ENCODE results near the gene RAB28.

RAB28 gene

DNA sequence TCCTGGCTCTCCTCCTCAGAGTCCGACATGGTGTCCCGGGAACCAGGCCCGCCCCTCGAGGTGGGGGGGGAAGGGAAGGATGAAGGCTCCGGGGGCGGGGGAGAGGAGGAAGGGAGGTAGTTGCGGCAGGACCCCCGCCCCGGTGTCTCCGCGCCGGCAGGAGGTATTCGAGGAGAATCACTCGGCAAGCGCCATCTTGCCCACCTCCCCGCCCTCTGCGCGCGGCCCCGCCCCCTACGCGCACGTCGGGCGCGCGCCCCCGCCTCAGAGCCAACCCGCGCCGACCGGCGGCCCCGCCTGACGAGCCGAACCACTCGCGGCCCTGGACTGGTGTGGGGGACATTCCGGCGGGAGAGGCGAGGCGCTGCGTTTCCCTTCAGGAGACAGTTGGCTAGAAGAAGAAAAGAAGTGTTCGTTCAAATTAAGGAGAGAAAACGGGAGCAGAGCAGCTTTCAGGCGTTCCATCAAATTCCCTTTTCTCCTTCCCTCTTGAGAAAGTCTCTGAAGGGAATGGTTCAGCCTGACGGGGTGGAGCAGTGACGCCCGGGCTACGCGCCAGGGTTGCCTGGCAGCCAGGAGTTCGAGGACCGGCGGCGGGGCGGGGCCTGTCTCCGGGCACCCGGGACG lies at the start of gene RAB28:
Gene RAB28 (minus strand): TSS at position 219 of the 627 bp plus-strand sequence.
- peak; percentile 68 to 100 (median 95) for DNase-seq

DNA sequence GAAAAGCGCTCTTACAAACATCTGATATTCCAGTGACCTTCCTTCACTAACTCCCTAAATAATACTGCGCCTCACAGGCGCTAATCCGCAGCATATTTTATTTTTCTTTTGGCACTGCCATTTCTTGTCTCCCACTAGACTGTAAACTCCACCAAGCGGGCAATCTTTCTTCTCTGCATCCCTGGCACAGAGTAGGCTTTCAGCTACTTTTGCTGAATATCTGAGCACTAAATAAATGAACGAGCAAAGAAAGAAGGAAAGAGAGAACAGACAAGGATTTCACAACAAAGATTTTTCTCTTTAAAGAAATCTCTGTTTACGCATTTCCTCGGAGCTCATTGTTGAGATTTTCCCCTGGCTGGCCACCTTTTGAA lies 47.5 kb upstream of the RAB28 start:
- no peak for DNase-seq

DNA sequence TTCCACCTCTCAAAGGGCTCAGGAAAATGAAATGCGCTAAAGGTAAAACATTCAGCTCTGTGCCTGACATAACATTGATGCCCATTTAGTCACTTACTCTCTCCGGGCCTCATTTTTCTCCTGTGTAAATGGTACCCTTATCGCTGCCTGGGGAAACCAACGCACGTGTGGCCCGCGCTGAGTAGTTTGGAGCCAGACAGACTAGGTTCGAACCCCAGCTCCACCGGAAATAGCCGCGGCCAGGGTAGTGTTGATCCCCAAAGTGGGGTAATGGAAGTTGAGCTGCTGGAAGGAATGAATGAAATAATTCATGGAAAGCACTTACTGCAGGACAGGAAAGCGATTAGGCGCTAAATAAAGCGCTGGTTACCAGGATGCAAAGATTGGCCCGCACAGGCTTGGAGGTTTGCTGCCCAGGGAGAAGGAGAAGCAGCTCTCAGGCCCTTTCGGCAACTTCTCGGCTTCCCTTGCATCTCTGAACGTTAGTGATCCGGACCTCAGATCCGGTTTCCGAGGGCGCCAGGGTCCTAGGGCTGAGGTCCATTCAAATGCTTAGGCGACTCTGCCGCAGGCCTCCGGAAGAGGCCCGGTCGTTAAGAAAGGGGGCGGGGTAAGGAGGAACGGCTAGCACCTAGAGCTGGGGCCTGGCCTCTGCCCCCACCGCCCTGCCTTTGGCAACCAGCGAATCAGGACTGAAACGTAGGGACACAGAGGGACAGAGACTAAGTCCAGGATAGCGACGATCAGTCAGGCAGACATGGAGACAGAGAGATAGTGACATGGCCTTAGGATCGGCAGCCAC lies 46.9 kb upstream of the RAB28 start:
- DNase-seq = no peak

DNA sequence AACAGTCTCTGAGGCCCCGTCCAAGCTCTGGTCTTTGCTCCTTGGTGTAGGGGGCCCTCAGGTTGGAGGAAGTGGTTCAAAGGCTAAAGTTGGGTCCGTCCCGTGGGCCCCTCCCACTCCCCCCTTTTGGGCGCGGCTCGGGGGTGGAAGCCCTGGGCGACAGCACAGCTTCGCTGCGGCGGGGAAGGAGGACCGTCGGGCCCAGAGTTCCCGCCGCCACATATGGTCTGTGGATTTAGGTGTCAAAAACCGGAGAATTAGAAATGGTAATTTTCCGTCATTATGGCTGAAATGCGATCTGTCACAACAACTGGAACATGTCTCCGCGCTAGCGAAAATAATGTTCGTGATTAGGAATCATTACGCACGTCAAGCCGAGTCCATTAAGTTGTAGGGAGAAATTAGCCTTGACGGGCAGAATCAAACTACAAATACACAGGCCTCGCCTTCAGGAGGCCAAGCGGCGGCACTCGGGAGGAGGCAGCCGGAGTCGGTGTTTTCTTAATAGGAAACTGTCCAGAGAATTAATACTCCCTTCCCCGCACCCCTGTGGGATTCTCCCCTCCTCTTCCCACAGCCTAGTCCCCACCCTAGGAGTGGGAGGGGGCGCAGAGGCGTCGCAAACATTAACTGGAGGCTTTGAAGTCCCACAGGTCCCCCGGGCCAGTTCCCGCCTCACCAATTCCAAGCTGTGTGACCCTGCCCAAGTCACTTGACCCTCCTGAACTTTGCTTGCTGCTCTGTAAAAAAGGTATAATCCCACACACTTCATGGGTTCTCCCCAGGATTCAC lies 45.2 kb upstream of the RAB28 start:
- no peak for DNase-seq

DNA sequence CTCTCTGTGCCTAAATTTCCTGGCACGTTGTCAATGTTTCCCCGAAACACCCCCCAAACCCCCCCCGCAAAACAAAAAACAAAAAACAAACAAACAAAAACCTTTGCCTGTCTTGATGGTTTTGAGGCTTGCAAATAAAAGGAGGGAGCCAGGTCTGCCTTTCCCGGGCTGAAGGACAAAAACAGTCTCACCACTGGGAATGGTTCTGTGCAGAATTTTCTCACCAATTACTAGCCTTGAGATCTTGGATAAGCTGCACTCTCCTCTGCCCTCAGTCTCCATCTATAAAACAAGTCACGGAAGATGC lies 44.6 kb upstream of the RAB28 start:
- DNase-seq = no peak

DNA sequence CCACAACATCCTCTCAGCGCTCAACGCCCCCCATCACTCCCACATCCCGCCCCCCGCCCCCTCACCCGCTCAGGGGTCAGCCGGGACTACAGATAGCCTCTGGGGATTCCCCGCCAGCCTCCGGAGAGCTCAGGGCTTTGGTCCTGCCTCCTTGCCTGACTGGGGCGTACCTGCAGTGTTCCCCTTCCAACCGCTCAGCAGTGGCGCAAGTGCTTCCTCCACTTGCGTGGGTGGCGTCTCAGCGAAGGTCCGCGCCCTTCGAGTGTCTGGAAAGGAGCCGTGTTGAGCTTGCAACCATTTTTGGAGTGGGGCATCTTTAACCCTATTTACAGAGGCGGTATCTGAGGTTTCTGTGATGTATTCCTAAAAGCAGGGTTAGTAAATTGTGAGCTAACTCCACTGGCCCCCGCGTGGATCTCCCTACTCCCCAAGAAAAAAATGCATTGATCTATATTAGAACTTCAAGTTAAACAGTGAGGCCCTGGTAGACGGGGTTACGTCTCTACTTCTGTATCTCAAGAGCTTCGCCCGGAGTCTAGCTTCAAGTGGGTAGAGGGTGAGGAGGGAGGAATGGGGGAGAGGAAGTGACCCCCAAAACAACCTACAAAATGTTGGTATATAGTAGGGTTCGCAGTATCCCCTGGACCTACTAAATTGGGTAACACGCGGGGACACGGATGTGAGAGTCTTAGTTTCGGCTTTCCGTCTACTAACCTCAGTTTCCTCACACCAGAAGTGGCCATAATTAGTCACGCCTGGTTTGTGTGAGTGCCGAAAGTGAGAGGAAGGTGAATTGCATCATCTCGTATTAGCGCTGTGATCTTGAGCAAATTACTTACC lies 44.1 kb upstream of the RAB28 start:
- no peak for DNase-seq

DNA sequence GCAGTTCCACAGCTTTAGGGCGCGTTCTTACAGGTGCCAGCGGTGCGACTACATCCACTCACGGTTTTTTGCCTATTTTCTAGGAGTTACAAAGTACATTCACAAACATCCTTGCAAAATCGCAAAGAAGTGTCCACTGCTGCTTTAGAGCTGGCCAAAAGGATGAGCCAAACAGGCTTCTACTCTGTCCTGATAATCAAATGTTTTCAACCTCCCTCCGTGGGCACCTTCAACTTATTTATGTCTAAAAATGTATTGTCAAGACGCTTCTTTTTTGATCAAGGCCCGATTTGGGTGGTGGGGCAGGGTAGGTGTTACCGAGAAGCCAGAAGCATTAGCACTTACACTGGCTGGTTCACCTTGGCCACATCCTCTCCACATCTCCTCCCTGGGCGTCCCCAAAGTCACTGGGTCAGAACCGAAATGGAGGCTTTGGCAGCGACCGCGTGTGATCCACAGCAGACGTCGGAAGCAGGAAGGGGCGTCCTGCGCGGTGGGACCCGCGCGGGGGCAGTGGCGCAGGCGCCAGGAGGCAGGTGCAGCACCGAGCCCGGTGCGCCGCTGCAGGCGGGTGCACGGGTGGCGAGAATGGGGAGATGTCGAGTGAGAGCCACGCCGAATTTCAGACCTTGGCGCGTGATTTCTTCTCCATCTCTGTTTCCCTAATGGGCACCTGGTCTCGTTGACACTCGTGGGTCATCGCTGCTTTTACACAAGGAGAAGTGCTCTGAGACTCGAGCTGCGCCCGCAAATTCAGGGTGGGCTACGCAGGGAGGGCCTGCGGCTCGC lies 43.2 kb upstream of the RAB28 start:
- no peak for DNase-seq

DNA sequence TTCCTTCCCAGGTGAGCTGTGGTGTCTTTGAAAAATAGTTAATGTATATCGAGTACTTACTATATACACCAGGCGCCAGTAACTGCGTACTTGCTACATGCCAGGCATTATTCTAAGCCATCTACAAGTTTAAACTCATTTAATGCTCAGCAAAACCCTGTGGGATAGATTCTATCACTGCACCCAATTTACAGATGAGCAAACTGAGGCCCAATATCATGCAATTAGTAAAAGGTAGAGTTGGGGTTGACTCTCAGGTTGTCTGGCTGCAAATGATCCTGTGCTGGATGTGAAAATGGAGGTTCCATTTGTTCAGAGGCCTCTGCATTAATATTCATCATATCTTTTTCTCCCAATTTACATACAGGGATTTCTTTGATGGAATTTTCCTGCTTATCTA lies 42.5 kb upstream of the RAB28 start:
- no peak for DNase-seq

DNA sequence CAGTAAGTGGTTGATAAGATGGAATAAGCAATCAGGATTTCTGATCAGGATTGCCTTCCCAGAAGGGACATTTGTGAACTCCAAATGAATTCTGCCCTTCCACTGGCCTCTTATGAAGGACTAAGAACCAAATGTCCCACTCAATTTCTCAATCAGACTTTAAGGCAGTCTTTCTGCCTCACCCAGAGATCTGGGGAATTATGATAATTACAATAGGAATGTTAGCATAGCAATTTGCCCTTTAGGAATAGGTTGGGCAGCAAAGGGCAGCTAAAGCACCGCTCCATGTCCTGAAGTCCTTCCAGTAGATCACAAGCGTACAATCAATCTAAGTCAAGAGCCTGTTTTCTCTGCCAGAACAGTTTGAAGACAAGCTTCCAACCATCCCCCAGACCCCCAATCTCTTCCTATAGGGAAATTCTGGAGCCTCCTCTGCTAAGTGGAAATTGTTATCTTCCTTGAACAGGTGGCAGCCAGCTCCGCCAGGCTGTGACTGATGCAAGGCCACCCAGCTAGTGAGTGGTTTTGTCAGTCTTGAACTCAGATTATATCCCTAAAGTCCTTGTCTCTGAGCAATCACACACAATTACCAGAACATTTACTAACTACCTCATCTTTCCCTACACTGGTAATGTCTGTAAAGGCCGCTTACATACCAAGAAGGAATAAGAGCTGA lies 41.6 kb upstream of the RAB28 start:
- no peak for DNase-seq

DNA sequence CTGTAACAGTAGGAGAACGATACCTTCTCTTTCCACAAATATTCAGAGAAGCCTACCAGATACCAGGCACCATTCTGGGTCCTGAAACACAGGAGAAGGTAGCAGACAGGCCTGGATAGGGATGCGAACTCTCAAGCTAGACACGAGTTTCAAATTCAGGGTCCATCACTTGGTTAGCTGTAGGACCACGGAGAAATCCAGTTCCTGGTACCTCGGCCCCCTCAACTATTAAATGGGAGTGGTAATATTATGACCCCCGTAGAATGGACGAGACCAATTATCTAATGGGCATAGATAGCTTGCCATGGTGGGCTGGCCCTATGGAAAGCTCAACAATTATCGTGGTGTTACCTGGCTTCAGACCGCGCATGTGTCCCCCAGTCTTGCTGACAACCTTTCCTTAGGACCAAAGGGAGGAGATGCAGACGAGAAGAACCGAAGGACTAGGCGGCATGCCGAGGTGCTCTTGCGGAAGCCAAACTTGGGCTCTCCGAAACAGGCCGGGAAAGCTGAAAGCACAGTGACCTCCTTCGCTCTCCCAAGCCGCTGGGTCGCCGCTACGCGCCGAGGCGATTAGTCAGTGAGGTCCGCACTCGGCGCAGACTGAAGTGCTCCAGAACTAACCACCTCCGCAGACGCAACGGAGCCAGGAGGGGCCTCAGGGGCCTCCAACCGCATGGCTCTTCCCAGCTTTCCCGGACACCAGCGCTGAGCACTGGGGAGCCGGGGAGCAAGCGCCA lies 40.5 kb upstream of the RAB28 start:
- no peak for DNase-seq

DNA sequence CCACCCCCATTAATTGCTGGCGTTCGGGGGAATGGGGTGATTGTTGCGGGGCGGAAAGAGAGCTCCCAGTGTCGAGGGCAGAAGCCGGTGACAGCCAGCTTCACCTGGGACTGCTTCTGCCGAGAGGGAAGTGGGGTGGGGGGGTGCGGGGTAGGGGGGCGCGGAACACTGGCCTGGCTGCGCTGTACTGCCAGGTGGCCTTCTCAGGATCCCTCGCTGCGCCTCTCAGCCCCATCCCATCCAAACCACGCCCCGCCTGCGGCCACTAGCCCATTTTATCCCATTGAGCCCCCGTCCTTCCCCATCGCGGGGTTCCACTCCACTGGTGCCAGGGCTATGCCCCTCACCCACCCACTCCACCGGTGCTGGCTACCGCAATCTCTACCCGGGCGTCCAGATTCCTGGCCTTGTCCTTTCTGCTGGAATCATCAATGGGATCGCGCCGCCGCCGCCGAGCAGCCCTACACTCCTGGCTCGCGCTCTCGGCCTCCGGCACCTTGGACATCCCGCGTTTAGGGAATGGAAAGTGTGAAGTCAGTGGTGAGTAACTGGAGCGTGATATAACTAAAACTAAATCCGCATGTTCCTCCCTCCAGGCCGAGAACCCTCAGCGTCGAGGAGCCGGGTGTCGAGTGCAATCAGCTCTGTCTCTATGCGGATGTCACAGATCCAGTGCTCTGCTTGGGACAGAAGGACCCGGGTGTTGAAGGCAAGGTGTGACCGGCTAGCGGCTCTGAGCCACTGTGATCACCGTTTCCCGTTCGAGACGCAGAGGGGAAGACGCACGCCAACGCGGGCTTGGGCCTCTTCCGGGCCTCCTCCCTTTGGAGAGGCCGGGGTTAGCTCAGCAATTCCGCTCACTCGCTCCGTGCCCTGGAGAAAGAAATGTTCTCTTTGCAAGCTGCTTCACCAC lies 39.7 kb upstream of the RAB28 start:
- no peak for DNase-seq

DNA sequence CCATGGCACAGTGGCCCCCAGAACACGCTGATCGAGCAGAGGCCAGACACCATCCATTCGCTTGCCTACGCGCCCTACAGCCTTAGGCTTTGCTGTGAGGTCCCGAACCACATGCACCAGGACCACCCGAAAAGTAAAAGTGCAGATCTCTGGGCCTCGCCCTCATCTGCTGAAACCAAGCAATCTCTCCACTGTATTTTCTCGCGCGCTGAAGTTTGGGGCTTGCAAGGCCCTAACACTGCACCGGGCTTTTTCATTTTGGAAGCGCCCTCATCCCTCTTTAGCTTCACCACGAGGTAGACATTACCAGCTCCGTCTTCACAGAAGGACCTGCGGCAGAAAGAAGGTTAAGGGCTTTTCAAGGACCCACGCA lies 39.0 kb upstream of the RAB28 start:
- no peak for DNase-seq

DNA sequence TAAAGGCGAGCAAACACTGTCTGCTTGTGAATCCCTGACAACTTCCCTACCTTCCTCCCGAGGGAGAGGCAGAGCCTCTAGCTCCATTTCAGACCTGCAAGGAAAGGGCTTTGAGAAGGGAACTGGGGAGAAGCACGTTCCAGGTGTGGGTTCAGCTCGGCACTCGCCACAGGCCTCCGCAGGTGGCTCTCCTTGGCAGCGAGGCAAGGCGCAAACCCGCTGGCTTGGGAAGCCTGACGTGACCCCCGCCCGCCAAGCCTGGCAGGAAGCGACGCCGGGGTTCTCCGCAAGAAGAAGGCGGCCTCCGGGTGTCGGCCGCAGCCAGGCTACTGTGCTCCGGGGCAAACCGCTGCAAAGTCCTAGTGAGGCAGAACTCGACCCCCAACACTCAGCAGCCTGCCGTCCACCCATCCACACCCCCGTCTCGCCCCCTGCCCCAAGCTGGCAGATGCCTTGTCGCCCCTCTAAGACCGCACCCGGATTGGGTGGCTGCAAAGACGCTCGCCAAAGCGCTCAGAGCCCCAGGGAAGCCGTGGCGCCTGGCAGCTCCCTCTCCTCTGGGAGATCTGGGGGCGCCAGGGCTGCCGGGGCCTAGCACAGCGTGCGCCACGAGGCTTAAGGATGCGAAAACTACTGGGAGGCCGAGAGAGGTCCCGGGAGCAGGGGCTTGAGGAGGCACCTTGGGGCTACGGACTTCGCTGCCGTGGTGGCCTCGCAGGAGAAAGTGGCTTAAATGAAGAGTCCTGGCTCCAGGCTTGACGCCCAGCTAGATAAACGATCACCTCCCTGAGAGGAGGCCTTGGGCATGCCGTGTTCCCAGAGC lies 38.4 kb upstream of the RAB28 start:
- DNase-seq = no peak

DNA sequence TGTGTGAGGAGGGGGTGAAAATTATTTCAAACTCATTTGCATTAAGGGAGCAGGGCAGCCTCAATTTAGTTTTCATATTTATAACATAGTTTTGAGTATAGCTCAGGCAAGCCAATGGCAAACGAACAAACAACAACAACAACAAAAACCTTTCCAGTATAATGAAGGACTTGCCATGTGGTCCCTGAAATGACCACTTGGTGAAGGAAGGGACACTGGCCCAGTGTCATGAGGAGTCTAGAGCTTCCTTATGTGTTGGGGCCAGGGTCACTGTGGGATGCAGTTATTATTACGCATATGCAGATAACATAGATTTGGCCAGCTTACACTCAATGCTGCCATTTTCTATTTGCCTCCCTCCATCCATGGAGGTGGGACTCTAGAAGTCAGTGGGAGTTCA lies 36.9 kb upstream of the RAB28 start:
- DNase-seq = no peak

DNA sequence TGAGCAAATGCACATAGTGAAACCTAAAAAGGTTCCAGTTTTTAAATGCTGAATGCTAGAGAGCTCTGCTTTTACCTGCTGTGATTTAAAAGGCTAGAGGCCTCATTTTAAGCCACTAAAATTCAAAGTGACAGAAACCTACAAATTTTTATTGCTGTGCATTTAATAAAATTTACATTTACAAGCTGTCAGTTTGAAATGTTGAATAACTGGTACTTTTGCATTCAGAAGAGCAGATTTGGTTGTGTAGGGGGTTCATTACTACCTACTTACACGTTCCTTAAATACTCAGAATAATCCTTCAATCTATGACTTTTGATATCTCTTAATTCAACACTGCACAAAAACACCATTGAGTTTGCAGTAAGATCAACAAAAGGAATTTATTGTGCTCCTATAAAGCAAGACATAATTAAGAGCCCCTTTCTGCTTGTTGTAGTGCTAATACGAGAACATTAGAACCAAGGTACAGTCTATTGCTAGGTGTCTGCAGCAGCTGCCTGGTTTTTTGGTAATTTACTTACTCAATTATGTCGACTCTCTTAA lies 32.2 kb upstream of the RAB28 start:
- no peak for DNase-seq

DNA sequence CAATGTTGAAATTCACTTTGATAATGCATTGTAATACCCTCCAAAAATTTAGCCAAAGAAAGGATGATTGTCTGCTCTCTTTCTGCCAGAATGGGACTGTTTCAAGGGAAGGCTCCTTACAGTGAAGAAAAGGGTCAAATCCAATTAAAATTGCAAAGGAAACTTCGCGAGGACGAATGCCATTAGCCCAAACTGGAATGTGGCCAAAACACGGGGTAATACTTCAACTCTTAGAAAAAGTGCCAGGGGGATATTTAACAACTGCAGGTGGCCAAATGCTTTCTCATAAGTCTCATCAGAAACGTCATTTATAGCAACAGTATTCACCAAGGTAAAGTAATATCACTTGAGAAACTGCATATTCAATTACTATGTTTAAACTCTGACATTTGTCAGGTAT lies 31.1 kb upstream of the RAB28 start:
- no peak for DNase-seq

DNA sequence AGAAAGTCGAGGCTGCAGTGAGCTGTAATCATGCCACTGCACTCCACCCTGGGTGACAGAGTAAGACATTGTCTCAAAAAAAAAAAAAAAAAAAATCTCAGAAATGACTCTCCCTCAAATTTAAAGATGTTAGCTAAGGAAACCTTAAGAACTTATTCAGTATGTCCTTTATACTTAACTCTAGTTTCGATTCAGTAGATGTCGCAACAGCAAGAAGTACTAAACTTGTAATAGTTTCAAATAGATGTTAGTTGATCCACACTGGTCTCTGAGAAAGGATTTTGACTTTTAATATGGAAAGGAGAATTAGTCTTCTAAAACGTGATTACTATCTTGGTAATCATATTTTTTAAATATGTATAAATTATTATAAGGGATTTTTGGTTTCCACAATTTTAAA lies 30.6 kb upstream of the RAB28 start:
- no peak for DNase-seq

Measured in amygdala (tissue), 56 donors.